AG10803 (cell line): ENCODE measurements around the gene PIM1.

ENCODE experiments used
- DNase-seq: peaks from one replicate; pipeline ENCODE4 v3.0.0; 2010; ENCODE audit warnings: low read depth
- H3K4me3 ChIP-seq: 2 replicates; pipeline ENCODE4 v1.5.1; 2011; ENCODE audit warnings: mild to moderate bottlenecking, low read length, control low read depth
- TF ChIP-seq, protein P1 (sequence below): conservative IDR thresholded peaks from 2 replicates; pipeline ENCODE4 v1.5.1; 2011; ENCODE audit warnings: mild to moderate bottlenecking, low read length, control low read depth, inconsistent platforms

Gene PIM1

DNA sequence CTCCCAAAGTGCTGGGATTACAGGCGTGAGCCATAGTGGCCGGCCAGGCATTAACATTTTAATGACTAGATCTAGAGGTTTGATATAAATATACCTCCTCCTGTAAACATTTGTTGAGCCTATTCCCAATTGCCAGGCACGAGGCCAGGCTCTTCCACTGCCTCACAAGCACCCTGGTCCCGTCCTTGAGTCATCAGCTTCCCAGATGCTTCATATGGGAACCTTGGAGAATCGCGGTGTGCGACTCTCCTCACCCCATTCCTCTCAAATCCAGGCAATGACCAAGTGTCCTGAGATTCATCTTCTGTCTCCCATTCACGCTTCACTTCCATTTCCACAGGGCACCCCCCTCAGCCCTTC lies 35.9 kb upstream of the PIM1 start:
- H3K4me3 ChIP-seq: no peak overlapping the region
- TF ChIP-seq, protein P1, sequence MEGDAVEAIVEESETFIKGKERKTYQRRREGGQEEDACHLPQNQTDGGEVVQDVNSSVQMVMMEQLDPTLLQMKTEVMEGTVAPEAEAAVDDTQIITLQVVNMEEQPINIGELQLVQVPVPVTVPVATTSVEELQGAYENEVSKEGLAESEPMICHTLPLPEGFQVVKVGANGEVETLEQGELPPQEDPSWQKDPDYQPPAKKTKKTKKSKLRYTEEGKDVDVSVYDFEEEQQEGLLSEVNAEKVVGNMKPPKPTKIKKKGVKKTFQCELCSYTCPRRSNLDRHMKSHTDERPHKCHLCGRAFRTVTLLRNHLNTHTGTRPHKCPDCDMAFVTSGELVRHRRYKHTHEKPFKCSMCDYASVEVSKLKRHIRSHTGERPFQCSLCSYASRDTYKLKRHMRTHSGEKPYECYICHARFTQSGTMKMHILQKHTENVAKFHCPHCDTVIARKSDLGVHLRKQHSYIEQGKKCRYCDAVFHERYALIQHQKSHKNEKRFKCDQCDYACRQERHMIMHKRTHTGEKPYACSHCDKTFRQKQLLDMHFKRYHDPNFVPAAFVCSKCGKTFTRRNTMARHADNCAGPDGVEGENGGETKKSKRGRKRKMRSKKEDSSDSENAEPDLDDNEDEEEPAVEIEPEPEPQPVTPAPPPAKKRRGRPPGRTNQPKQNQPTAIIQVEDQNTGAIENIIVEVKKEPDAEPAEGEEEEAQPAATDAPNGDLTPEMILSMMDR: no peak
- DNase-seq: peak; percentile 94

DNA sequence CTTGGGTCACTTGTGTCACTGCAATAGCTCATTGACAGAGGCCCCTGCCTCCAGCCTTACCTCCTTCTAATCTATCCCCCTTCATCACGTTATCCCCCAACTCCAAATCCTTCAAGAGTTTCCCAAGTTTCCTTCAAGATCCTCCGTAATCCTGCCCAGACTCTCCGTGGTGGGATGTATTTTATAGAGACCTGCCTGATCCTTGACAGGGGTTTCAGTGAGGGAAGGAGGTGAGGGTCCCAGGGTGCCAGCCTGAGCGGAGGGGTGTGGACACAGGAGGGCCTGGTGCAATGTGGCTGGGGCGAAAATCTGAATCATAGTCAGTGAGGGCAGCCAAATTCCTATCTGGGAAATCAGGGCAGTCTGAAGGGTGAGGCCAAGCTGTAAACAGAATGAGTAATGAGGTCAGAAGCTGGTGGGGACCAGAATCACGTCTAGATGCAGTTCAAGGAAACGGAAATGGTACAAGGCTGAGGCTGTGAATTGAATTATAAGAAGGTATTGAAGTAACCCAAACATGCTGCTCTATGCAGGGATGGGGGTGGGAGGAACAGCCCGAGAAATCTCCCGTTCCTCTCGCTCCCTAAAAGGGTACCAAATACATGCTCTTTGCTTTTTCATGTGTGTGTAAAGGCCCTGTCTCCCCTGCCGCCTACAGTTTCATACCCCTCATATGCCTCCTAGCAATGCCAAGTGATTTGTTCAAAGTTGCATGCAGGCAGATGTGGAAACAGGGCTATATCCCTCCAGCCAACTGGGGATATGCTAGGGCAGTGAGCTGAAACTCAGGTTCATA lies 35.4 kb upstream of the PIM1 start:
- peak overlapping the region; percentile 5; the same call in 1 of the 2 replicates for H3K4me3 ChIP-seq
- TF ChIP-seq, protein P1: no peak
- peak; percentile 97 for DNase-seq

GRCh38 chr6:37135835-37136694 lies 33.9 kb upstream of the PIM1 start:
- TF ChIP-seq, protein P1: no peak
- no peak overlapping the region for H3K4me3 ChIP-seq

GRCh38 chr6:37136821-37137200 lies 33.1 kb upstream of the PIM1 start:
- TF ChIP-seq, protein P1: no peak
- H3K4me3 ChIP-seq: no peak overlapping the region; the same call in 1 of the 2 replicates
- no peak for DNase-seq

More at GRCh38 chr6:37135835-37136694, 33.9 kb upstream of the PIM1 start:
- DNase-seq: no peak

DNA sequence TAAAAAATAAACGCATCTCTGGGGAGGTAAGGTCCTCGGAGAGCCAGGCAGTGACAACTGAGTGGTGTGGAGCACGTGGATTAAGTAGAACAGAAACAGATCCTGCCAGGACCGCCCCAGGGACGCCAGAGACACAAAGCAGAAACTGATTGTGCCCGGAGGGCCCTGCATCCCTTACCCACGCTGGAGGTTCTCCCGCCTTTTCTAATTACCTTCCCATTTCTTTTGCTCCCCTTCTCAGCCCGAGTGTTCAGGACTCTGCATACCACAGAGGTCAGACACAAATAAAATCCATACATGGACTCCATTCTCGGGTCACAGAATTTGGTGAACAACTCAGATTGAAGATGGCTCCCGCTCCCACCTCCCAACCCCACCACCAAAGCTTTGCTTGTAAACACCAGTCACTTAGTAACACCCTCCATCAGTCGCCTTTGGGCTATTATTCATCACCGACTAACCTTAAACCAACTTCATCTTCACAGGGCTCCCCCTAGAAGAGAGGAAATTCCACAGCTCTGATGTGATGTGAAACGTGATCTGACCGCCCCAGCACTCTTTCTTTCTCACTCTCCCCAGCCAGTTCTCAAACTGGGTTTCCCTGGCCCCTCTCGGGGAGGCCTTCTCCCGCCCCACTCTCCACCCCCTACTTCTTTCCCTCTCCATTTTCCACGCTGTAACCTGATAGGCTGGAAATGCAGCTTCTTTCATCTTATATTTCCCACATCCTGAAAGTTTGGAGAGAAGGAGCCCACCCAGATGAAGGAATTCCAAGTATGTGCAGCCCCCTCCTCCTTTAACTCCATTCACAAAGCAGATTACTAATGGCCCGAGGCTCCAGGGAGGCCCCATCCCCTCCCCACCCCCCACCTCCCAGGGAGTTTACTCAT lies 32.5 kb upstream of the PIM1 start:
- peak overlapping the region; percentile 18 for H3K4me3 ChIP-seq
- peak; percentile 98 for DNase-seq
- TF ChIP-seq, protein P1: no peak

DNA sequence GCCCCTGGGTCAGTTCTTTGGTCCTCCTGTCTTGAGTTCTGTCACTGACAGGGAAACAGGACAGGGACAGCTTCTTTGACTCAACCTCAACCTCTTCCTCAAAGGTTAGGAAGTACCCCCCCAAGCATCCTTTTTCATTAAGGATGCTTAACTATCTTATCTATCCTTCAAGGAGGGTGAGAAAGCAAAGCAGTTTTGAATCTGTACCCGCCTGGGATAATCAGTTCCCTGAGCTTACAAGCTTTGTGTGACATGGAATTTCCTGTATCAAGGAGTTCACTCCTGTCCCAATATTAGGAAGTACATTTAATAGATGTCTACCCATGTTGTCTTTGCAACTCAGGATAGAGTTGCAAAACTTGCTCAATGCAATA lies 31.1 kb upstream of the PIM1 start:
- H3K4me3 ChIP-seq: no peak overlapping the region
- TF ChIP-seq, protein P1: no peak
- DNase-seq: no peak
